ENCODE results near the gene EXOC3.

The EXOC3 gene

GRCh38 chr5:440401-441201, 2.4 kb upstream of the EXOC3 start:
- DNase-seq: no peak

- DNase-seq: no peak
Observed at GRCh38 chr5:441996-442334, 1.0 kb upstream of the EXOC3 start.

- DNase-seq: no peak
Observed at GRCh38 chr5:443239-444151, 519 bp downstream of the EXOC3 start.

- no peak for DNase-seq
Observed at GRCh38 chr5:444226-444625, 1.2 kb downstream of the EXOC3 start.

DNA sequence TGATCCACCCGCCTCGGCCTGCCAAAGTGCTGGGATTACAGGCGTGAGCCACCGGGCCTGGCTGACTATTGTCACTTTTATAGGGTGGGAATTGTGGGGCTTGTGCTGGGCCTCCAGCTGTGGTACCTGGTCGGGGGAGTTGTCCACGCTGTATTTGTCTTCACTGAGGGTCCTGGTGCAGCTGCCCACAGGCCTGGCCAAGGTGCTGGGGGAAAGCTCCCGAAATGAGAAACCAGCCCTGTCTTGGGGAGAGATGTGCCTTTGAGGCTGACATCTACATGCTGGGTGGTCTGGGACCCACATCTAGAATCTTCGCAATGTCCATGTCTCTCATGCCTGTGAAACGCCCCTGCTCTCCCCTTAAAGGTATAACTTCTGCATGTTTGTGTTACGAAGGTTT, 2.6 kb downstream of the EXOC3 start:
- DNase-seq: no peak

- DNase-seq: no peak
Observed at GRCh38 chr5:446066-446882, 3.3 kb downstream of the EXOC3 start.

GRCh38 chr5:446883-447263, 3.9 kb downstream of the EXOC3 start:
- DNase-seq: peak; percentile 41

- DNase-seq: no peak
Observed at GRCh38 chr5:447501-447900, 4.5 kb downstream of the EXOC3 start.

DNA sequence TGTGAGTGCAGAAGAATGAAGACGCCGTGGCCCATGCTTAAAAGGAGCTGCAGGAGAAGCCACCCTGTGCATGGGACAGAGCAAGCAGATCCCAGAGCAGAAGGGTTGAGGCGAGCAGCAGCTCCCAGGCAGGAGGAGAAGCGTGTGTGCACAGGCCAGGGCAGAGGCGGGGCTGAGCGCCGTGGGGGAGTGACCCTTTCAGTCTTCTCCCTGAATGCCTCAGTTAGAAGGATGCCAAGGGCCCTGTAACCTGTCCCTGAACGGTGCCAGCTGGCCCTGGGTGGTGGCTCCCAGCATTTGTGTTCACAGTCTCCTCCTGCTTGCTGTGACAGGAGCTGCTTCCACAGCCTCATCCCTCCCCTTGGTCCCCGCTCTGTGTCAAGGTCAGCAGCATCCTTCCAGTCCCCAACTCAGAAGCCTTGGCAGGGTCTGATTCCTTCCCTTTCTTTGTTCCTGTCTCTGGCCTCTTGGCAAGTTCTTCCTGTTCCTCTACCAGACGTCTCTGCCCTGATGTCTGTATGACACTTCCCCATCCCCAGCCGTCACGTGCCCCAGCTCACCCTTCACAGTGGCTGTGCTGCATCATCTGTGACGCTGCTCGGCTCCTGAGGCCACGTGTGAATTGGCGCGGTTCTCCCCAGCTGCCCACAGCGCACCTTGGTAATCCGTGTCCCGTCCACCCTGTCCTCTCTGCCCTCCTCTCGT, 5.2 kb downstream of the EXOC3 start:
- no peak for DNase-seq

GRCh38 chr5:448766-449090, 5.8 kb downstream of the EXOC3 start:
- DNase-seq: no peak

- DNase-seq: no peak
Observed at GRCh38 chr5:449151-449550, 6.2 kb downstream of the EXOC3 start.

DNA sequence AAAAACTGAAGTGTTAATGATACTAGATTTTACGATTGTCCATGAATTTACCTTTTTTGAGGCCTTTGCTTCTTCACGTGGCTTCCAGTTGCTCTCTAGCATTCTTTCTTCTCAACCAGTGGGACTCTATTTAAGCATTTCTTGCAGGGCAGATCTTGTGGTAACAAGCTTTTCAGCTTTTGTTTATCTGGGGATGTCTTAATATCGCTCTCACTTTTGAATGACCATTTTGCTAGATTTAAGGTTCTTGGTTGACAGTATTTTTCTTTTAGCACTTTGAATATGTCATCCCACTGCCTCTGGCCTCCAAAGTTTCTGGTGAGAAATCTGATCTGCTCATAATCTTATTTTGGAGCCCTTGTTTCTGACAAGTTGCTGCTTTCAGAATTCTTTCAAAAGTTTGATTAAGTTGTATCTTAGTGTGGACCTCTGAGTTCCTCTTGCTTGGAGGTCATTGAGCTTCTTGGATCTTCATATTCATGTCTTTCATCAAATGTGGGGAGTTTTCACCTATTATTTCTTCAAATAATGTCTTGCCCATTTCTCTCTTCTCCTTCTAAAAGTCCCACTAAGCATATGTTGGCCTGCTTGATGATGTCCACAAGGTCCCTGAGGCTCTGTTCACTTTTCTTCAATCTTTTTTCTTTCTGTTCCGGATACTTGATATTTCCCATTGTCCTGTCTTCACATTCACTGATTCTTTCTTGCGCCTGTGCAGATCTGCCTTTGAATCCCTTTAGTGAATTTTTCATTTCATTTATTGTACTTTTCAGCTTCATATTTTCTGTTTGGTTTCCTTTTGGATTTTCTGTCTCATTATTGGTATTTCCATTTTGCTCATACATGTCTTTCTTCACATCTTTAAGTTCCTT, 8.8 kb downstream of the EXOC3 start:
- DNase-seq: no peak

DNA sequence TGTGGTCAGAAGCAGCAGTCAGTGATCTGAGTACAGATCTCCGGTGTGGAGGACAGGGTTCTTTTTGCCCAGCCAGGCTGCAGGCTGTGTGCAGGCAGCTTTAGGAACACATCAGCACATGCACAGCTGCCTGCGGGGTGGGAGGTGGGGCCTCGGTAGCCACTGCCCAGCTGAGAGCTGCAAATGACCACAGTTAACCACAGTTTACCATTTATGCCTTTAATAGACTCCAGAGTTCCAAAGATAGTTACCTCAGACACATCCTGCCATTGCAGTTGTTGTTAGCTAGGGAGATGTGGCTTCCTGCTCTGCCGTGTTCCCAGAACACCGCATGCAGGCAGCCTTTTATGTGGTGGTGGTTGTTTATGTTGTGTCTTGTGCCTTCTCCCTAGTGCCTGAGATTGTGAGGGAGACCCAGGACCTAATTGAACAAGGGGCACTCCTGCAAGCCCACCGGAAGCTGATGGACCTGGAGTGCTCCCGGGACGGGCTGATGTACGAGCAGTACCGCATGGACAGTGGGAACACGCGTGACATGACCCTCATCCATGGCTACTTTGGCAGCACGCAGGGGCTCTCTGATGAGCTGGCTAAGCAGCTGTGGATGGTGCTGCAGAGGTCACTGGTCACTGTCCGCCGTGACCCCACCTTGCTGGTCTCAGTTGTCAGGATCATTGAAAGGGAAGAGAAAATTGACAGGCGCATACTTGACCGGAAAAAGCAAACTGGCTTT, 10.2 kb downstream of the EXOC3 start:
- no peak for DNase-seq

DNA sequence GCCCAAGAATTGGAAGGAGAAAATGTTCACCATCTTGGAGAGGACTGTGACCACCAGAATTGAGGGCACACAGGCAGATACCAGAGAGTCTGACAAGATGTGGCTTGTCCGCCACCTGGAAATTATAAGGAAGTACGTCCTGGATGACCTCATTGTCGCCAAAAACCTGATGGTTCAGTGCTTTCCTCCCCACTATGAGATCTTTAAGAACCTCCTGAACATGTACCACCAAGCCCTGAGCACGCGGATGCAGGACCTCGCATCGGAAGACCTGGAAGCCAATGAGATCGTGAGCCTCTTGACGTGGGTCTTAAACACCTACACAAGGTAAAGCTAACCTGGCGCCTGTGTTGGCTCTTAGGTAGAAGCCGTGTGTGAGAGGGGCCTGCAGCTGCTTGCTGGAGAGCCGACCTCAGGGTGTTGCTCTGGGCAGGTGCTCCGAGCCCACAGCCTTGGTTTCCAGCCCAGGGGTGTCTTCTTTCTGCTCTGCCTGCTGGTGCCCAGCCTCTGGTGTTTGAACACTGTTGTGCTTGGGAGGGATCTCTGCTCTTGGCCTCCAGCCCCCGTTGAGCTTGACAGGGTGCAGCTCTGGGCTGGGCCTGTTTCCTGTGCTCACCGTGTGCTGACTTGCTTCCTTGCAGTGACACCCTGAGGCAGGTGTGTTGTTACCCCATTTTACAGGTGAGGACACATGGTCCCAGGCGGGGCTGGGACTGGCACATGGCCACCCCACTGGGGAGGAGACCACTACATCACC, 10.9 kb downstream of the EXOC3 start:
- no peak for DNase-seq

- no peak for DNase-seq
Observed at GRCh38 chr5:454936-455335, 12.0 kb downstream of the EXOC3 start.

DNA sequence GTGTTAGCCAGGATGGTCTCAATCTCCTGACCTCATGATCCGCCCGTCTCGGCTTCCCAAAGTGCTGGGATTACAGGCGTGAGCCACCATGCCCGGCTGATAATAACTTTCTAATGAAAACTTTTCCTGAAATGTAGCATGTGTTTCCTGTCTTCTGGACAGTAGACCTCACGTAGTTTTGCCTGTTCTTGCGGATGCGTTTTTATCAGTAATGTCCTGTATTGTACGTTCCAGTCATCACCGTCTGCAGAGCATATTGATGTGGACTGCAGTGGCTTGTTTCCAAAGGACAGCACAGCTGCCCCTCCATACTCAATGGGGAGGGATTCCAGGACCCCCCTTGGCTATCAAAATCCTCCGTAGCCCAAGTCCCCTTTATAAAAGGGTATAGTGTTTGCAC, 12.8 kb downstream of the EXOC3 start:
- no peak for DNase-seq

- no peak for DNase-seq
Observed at GRCh38 chr5:456351-457194, 13.6 kb downstream of the EXOC3 start.

DNA sequence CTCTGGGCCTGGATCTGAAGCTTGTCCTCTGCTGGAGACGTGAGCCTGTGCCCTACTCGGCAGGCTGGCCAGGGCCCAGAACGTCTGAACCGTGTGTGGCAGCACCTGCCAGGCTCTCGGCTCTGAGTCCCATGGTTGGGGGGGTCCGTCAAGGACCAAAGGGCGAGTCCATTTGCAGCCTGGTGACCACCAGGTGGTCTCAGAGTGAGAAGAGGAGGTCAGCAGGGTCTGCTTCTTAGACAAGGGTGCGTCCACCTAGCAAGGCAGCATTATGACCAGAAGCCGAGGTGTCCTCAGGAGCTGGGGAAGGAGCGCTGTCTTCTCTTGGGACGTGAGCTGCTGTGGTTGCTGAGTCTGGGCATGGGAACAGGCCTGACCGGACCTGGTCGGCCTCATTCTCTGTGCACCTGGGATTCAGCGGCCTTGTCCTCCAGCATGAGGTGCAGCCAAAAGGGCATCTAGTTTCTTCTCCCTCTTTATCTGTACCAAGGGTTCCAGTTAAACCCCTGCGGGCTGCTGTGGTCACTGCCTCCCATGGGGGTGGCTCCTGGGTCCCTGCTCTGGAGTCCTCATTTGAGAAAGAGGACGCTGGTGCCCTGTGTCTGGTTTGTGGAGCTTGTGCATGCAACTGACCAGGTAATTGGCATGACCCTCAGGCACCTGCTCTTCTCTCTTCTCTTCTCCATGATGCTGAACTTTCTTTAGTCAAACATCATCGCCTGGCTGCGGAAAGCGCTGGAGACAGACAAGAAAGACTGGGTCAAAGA, 14.4 kb downstream of the EXOC3 start:
- DNase-seq: no peak

Data from HCEC 1CT (cell line).